K562 (cell line): ENCODE measurements around the gene IL2. TPM values are rescaled to one million over a fixed set of nuclear protein-coding genes. Genes with fewer than 3 reads are reported as not detected.

ENCODE experiments used
- ATAC-seq: fragments of 200-7000 bp; cut with Tn5 transposase; 3 replicates; pipeline ENCODE4 v1.9.1; 2020; ENCODE audit warnings: moderate library complexity
- BruUV-seq: library from RNA; stranded (reverse); fragments of 400-500 nt; replicated peaks from 2 replicates; lab custom pipeline; 2021; lab: Mats Ljungman, UMichigan
- CTCF ChIA-PET: fragments of 300-600 bp; formaldehyde crosslinking; extraction: SDS; loops from one replicate; lab custom pipeline; 2021; ENCODE audit warnings: low intra/inter-chr PET ratio; lab: Yijun Ruan, JAX
- POLR2A ChIA-PET: fragments of 300-600, 350-650 bp; sonication (Branson Sonifier 250); formaldehyde crosslinking; extraction: SDS; loops from one replicate; lab custom pipeline; 2021; ENCODE audit warnings: antibody characterized with exemption, inconsistent platforms; lab: Yijun Ruan, JAX
- DNase-seq, 4 experiments: peaks; one replicate each; pipeline versions ENCODE4 v3.0.0 to v3.0.0-alpha.2; 2011 to 2018; ENCODE audit warnings: low spot score in 3 of 4, mixed read lengths in 3 of 4; ENCODE audit errors: extremely low read depth in 1 of 4
- FAIRE-seq: peaks from 2 replicates; lab custom pipeline; 2011; peaks lifted over from hg19 to GRCh38; lab: Jason Lieb, UNC
- H2AFZ ChIP-seq: 2 replicates; pipeline ENCODE4 v1.6.0; 2011; ENCODE audit warnings: low read depth, low read length, control low read depth, inconsistent platforms
- H3K27ac ChIP-seq: fragments of 200-600 bp; 3 replicates; pipeline ENCODE4 v1.8.0; 2011; ENCODE audit warnings: low read depth, mild to moderate bottlenecking, control low read depth, inconsistent platforms, low read length, moderate library complexity, mixed read lengths; ENCODE audit errors: extremely low read depth
- H3K27me3 ChIP-seq, 2 experiments: fragments of 300-600 bp in 1 of 2; 2 replicates in 1 of 2; 3 replicates in 1 of 2; pipeline versions ENCODE4 v1.6.0 to v1.8.0; 2011; ENCODE audit warnings: inconsistent platforms in 2 of 2, low read length in 2 of 2, mild to moderate bottlenecking in 1 of 2, mixed read lengths in 1 of 2, moderate library complexity in 1 of 2; ENCODE audit not compliant: control insufficient read depth in 2 of 2, insufficient read depth in 2 of 2
- H3K36me3 ChIP-seq: fragments of 300-600 bp; 3 replicates; pipeline ENCODE4 v1.8.0; 2011; ENCODE audit warnings: mild to moderate bottlenecking, low read length, inconsistent platforms; ENCODE audit not compliant: control insufficient read depth, insufficient read depth
- H3K4me1 ChIP-seq, 2 experiments: fragments of 200-600 bp in 1 of 2; replicated peaks in 1 of 2; 2 replicates in 1 of 2; 3 replicates in 1 of 2; pipeline versions ENCODE4 v1.5.1 to v1.8.0; 2011; ENCODE audit warnings: inconsistent platforms in 2 of 2, low read length in 2 of 2, mild to moderate bottlenecking in 1 of 2, mixed read lengths in 1 of 2, moderate library complexity in 1 of 2; ENCODE audit not compliant: control insufficient read depth in 2 of 2, insufficient read depth in 2 of 2
- H3K4me2 ChIP-seq: 2 replicates; pipeline ENCODE4 v1.6.1; 2011; ENCODE audit warnings: low read length, control low read depth, inconsistent platforms, mixed read lengths; ENCODE audit not compliant: insufficient read depth
- H3K4me3 ChIP-seq: fragments of 200-600 bp; sonication (generic), shearing (Covaris generic); 2 replicates; pipeline ENCODE4 v1.5.1; 2016; ENCODE audit warnings: control low read depth, inconsistent platforms
- H3K79me2 ChIP-seq: fragments of 200-600 bp; 3 replicates; pipeline ENCODE4 v1.8.0; 2011; ENCODE audit warnings: low read length, inconsistent platforms; ENCODE audit not compliant: control insufficient read depth, insufficient read depth
- H3K9ac ChIP-seq, 2 experiments: 2 replicates each; pipeline versions ENCODE4 v1.6.0 to v1.6.1; 2011; ENCODE audit warnings: low read depth in 2 of 2, low read length in 2 of 2, control low read depth in 1 of 2, inconsistent platforms in 1 of 2, mild to moderate bottlenecking in 1 of 2, mixed read lengths in 1 of 2; ENCODE audit not compliant: insufficient read depth in 1 of 2
- H3K9me1 ChIP-seq: one replicate; pipeline ENCODE4 v1.6.0; 2011; ENCODE audit warnings: inconsistent platforms, mild to moderate bottlenecking, low read length, moderate library complexity; ENCODE audit not compliant: control insufficient read depth, insufficient read depth
- H3K9me3 ChIP-seq: replicated peaks from 2 replicates; pipeline ENCODE4 v1.5.1; 2011; ENCODE audit warnings: low read depth, low read length, inconsistent platforms; ENCODE audit not compliant: control insufficient read depth, insufficient read depth
- H4K20me1 ChIP-seq: replicated peaks from 2 replicates; pipeline ENCODE4 v1.6.1; 2011; ENCODE audit warnings: low read length, inconsistent platforms, mixed read lengths; ENCODE audit not compliant: control insufficient read depth, insufficient read depth
- CCAR2 ChIP-seq: fragments of 200-400 bp; formaldehyde crosslinking; IDR thresholded peaks from 2 replicates; pipeline ENCODE4 v1.6.1; 2017; ENCODE audit warnings: mild to moderate bottlenecking, low read depth, low read length
- ETV5 ChIP-seq: sonication (generic); formaldehyde crosslinking; IDR thresholded peaks from 2 replicates; pipeline ENCODE4 v1.4.0; 2020; ENCODE audit warnings: low read depth, mild to moderate bottlenecking, missing genetic modification reagents
- NFIC ChIP-seq: fragments of 450-650 bp; IDR thresholded peaks from 2 replicates; pipeline ENCODE4 v1.6.1; 2017; ENCODE audit warnings: mild to moderate bottlenecking, inconsistent platforms
- NR2F6 ChIP-seq: fragments of 450-650 bp; formaldehyde crosslinking; IDR thresholded peaks from 2 replicates; pipeline ENCODE4 v1.4.0; 2020; ENCODE audit warnings: mild to moderate bottlenecking
- SMARCE1 ChIP-seq: fragments of 450-650 bp; IDR thresholded peaks from 2 replicates; pipeline ENCODE4 v1.7.1; 2016; ENCODE audit warnings: mild to moderate bottlenecking
- TCF7 ChIP-seq: sonication (generic); IDR thresholded peaks from 2 replicates; pipeline ENCODE4 v1.6.1; 2016; ENCODE audit warnings: antibody characterized with exemption, borderline replicate concordance
- TRIM28 ChIP-seq: fragments of 450-650 bp; IDR thresholded peaks from 2 replicates; pipeline ENCODE4 v1.6.1; 2017
- ZNF165 ChIP-seq: fragments of 250-450 bp; sonication (Bioruptor Pico); IDR thresholded peaks from 2 replicates; pipeline ENCODE4 v1.4.0; 2020; ENCODE audit warnings: borderline replicate concordance
- ZNF212 ChIP-seq: fragments of 450-650 bp; formaldehyde crosslinking; IDR thresholded peaks from 2 replicates; pipeline ENCODE4 v1.4.0; 2020; ENCODE audit warnings: mild to moderate bottlenecking
- WGBS: fragments of 100-300 bp; shearing (Covaris generic); methylation state at CpG from one replicate; pipeline ENCODE4 v1.1.6; 2016; ENCODE audit warnings: low coverage, mixed read lengths; ENCODE audit not compliant: insufficient coverage; ENCODE audit errors: missing lambda C conversion rate; 5-methylcytosine and 5-hydroxymethylcytosine counted together
- in situ Hi-C: fragments of 300-500 bp; cut with MboI; formaldehyde crosslinking; loops from 4 replicates; pipeline ENCODE4 v1.15.0; 2018; ENCODE audit warnings: inconsistent platforms, mixed read lengths
- intact Hi-C: fragments of 100-400 bp; cut with micrococcal nuclease; formaldehyde crosslinking; loops from 2 replicates; pipeline ENCODE4 v1.14.2; 2022
- polyA plus RNA-seq, 8 experiments: library from polyadenylated mRNA; depleted of rRNA in 4 of 8; stranded (reverse) in 5 of 8; unstranded in 3 of 8; fragments of >200 nt; fragmentation: Nextera tagmentation in 2 of 8; fragmentation: Illumina TruSeq in 1 of 8; extraction: Ambion mirVana in 2 of 8; extraction: Trizol in 1 of 8; gene quantifications; 2 replicates each; pipeline versions ENCODE4 v1.2.1 to v1.2.3, GENCODE V29; 2011 to 2014; ENCODE audit warnings: inconsistent platforms in 1 of 8, missing spikeins in 1 of 8
- total RNA-seq, 7 experiments: library from RNA; depleted of rRNA in 6 of 7; stranded (reverse); fragments of >200 nt in 6 of 7; fragmentation: Illumina TruSeq in 2 of 7; extraction: Trizol in 2 of 7; gene quantifications; 2 replicates each; pipeline versions ENCODE4 v1.2.1 to v1.2.3, GENCODE V29; 2011 to 2021; ENCODE audit warnings: low replicate concordance in 1 of 7
- TF ChIP-seq, protein P1 (sequence below): sonication (generic); formaldehyde crosslinking; IDR thresholded peaks from 2 replicates; pipeline ENCODE4 v1.8.1; 2023; ENCODE audit warnings: mild to moderate bottlenecking, missing genetic modification reagents
- TF ChIP-seq, protein P2 (sequence below): sonication (generic); formaldehyde crosslinking; IDR thresholded peaks from 2 replicates; pipeline ENCODE4 v1.8.0; 2022; ENCODE audit warnings: mild to moderate bottlenecking, missing genetic modification reagents

Gene IL2
- total and polyA plus RNA-seq, 9 of the 15 experiments (the other 6 are each of a cell fraction or from before 2014, with no cell fraction given) = 0.11 to 0.89 TPM; not detected in 7

DNA sequence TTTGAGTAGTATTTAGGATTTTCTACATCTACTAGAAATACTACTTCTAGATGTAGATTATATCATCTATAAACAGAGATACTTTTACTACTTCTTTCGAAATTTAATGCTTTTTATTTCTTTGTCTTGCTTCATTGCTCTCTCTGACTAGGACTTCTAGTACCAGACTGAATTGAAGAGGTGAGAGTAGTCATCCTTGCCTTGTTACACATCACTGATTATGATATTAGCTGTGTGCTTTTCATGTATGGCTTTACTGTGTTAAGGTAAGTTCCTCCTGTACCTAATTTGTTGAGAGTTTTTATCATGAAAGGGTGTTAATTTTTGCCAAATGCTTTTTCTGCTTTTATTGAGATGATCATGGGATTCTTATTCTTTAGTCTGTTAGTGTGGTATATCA is 19.6 kb upstream of the IL2 start:
- intact Hi-C loops = no loop called here
- BruUV-seq = no TSS peak
- Histone ChIP-seq H3K79me2 (no peaks in the 10 kb centered on the region), H2AFZ (0 out of 2 replicates have a peak overlapping the region, but pooled peaks have one; percentile 2), H3K9me3 (0 out of 2 replicates have a peak, but pooled peaks cover 1% of the 10 kb centered on the region), H3K4me3 (no peak overlapping the region), H3K4me2 (no peak overlapping the region), H3K4me1 (peaks cover 0 to 15% of the 10 kb centered on the region in 2 experiments; a peak in 3 of 5 replicates), H3K27ac (no peak overlapping the region), H3K36me3 (no peaks in the 10 kb centered on the region), H3K27me3 (no peaks in the 10 kb centered on the region), H3K9ac (no peak overlapping the region), H3K9me1 (no peaks in the 10 kb centered on the region), H4K20me1 (no peaks in the 10 kb centered on the region)
- in situ Hi-C loops = no loop called here
- WGBS = 14% methylated on average over 1 of the region's 1 CpG
- peak; percentile 29 for FAIRE-seq
- DNase-seq = no peak
- no peak for ATAC-seq
- POLR2A ChIA-PET = no interaction called here
- CTCF ChIA-PET = no interaction called here
- TF ChIP-seq ETV5 (no peak), NR2F6 (no peak), ZNF165 (CRISPR knock-in tag) (no peak), ZNF212 (CRISPR knock-in tag) (no peak), SMARCE1 (no peak), CCAR2 (no peak), TCF7 (no peak), NFIC (no peak), TRIM28 (no peak)
- TF ChIP-seq, protein P1, sequence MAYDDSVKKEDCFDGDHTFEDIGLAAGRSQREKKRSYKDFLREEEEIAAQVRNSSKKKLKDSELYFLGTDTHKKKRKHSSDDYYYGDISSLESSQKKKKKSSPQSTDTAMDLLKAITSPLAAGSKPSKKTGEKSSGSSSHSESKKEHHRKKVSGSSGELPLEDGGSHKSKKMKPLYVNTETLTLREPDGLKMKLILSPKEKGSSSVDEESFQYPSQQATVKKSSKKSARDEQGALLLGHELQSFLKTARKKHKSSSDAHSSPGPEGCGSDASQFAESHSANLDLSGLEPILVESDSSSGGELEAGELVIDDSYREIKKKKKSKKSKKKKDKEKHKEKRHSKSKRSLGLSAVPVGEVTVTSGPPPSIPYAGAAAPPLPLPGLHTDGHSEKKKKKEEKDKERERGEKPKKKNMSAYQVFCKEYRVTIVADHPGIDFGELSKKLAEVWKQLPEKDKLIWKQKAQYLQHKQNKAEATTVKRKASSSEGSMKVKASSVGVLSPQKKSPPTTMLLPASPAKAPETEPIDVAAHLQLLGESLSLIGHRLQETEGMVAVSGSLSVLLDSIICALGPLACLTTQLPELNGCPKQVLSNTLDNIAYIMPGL (CRISPR knock-in tag) = no peak
- TF ChIP-seq, protein P2, sequence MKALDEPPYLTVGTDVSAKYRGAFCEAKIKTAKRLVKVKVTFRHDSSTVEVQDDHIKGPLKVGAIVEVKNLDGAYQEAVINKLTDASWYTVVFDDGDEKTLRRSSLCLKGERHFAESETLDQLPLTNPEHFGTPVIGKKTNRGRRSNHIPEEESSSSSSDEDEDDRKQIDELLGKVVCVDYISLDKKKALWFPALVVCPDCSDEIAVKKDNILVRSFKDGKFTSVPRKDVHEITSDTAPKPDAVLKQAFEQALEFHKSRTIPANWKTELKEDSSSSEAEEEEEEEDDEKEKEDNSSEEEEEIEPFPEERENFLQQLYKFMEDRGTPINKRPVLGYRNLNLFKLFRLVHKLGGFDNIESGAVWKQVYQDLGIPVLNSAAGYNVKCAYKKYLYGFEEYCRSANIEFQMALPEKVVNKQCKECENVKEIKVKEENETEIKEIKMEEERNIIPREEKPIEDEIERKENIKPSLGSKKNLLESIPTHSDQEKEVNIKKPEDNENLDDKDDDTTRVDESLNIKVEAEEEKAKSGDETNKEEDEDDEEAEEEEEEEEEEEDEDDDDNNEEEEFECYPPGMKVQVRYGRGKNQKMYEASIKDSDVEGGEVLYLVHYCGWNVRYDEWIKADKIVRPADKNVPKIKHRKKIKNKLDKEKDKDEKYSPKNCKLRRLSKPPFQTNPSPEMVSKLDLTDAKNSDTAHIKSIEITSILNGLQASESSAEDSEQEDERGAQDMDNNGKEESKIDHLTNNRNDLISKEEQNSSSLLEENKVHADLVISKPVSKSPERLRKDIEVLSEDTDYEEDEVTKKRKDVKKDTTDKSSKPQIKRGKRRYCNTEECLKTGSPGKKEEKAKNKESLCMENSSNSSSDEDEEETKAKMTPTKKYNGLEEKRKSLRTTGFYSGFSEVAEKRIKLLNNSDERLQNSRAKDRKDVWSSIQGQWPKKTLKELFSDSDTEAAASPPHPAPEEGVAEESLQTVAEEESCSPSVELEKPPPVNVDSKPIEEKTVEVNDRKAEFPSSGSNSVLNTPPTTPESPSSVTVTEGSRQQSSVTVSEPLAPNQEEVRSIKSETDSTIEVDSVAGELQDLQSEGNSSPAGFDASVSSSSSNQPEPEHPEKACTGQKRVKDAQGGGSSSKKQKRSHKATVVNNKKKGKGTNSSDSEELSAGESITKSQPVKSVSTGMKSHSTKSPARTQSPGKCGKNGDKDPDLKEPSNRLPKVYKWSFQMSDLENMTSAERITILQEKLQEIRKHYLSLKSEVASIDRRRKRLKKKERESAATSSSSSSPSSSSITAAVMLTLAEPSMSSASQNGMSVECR (CRISPR knock-in tag) = no peak
